HFF-Myc (cell line): ENCODE data around the gene PHLPP1.

Experiments used
- DNase-seq: peaks from one replicate; pipeline ENCODE4 v3.0.0-alpha.2; 2011; ENCODE audit warnings: low read depth; ENCODE audit errors: extremely low read depth
- H3K4me3 ChIP-seq: replicated peaks from 2 replicates; pipeline ENCODE4 v1.5.1; 2011; ENCODE audit warnings: low read depth, mild to moderate bottlenecking, control low read depth, low read length
- CTCF ChIP-seq: IDR thresholded peaks from 2 replicates; pipeline ENCODE4 v1.5.1; 2012; ENCODE audit warnings: mild to moderate bottlenecking, low read depth, low read length, control low read depth; ENCODE audit errors: missing control alignments

The PHLPP1 gene

DNA sequence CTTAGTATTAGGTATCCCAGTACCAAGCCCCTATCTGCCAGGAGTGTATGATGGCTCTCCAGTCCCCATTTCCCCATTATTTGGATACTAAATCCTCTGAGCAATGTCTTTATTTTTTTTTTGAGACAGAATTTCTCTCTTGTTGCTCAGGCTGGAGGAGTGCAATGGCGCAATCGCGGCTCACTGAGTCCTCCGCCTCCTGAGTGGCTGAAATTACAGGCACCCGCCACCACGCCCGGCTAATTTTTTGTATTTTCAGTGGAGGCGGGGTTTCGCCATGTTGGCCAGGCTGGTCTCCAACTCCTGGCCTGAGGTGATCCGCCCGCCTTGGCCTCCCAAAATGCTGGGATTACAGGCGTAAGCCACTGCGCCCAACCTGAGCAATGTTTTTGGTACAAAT lies 3.6 kb upstream of the PHLPP1 start:
- TF ChIP-seq CTCF: no peak
- DNase-seq: no peak

GRCh38 chr18:62713651-62714247 lies 1.6 kb upstream of the PHLPP1 start:
- no peak overlapping the region for H3K4me3 ChIP-seq
- DNase-seq: no peak
- TF ChIP-seq CTCF: no peak

More for the DNA sequence above, 3.6 kb upstream of the PHLPP1 start:
- no peak overlapping the region for H3K4me3 ChIP-seq

GRCh38 chr18:62714671-62715435 lies 488 bp upstream of the PHLPP1 start:
- TF ChIP-seq CTCF: peak; percentile 74
- peak overlapping the region; percentile 51 for H3K4me3 ChIP-seq
- DNase-seq: peak; percentile 97

DNA sequence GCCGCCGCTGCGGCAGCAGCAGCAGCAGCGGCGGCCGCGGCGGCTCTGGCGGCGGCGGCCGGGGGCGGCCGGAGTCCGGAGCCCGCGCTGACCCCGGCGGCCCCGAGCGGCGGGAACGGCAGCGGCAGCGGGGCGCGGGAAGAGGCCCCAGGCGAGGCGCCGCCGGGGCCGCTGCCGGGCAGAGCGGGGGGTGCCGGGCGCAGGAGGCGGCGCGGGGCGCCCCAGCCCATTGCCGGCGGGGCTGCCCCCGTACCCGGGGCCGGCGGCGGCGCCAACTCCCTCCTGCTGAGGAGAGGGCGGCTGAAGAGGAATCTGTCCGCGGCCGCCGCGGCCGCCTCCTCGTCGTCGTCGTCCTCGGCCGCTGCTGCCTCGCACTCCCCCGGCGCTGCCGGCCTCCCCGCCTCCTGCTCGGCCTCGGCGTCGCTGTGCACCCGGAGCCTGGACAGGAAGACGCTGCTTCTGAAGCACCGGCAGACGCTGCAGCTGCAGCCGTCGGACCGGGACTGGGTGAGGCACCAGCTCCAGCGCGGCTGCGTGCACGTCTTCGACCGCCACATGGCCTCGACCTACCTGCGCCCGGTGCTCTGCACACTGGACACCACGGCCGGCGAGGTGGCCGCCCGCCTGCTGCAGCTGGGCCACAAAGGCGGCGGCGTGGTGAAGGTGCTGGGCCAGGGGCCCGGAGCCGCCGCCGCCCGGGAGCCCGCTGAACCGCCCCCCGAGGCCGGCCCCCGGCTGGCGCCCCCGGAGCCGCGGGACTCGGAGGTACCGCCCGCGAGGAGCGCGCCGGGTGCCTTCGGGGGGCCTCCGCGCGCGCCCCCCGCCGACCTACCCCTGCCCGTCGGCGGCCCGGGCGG lies 646 bp downstream of the PHLPP1 start:
- H3K4me3 ChIP-seq: peak overlapping the region; percentile 51
- no peak for DNase-seq
- no peak for TF ChIP-seq CTCF

DNA sequence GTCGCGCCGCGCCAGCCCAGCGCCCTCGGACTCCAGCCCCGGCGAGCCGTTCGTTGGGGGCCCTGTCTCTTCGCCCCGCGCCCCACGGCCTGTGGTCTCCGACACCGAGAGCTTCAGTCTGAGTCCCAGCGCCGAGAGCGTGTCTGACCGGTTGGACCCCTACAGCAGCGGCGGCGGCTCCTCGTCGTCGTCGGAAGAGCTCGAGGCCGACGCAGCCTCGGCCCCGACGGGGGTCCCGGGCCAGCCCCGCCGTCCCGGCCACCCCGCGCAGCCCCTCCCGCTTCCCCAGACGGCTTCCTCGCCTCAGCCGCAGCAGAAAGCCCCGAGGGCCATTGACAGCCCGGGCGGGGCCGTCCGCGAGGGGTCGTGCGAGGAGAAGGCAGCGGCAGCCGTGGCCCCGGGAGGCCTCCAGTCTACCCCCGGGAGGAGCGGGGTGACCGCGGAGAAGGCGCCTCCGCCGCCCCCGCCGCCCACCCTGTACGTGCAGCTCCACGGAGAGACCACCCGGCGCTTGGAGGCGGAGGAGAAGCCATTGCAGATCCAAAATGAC lies 1.4 kb downstream of the PHLPP1 start:
- H3K4me3 ChIP-seq: peak overlapping the region; percentile 51
- no peak for DNase-seq
- TF ChIP-seq CTCF: peak; percentile 10

- H3K4me3 ChIP-seq: peak overlapping the region; percentile 51
- TF ChIP-seq CTCF: no peak
- DNase-seq: no peak
These were observed 2.0 kb downstream of the PHLPP1 start for GRCh38 chr18:62717169-62717924.
